Right atrium auricular region (tissue), 2 donors: ENCODE results near the gene HAPLN3. TPM values are rescaled to one million over a fixed set of nuclear protein-coding genes. Genes with fewer than 3 reads are reported as not detected.

Experiments
- DNase-seq: peaks from one replicate; pipeline ENCODE4 v3.0.0-alpha.2; 2019; ENCODE audit warnings: low spot score
- H3K27ac ChIP-seq, 2 donors: fragments of 200-600 bp; sonication (generic); 1 replicate in 1 of 2; 2 replicates in 1 of 2; pipeline ENCODE4 v1.5.1; 2016 to 2019
- H3K27me3 ChIP-seq, 2 donors: fragments of 200-600 bp; sonication (generic); one replicate each; pipeline versions ENCODE4 v1.5.1 to v1.6.0; 2017 to 2019
- H3K36me3 ChIP-seq: fragments of 200-600 bp; sonication (generic); one replicate; pipeline ENCODE4 v1.5.1; 2016
- H3K4me1 ChIP-seq, 2 donors: fragments of 200-600 bp; sonication (generic); one replicate each; pipeline versions ENCODE4 v1.5.1 to v1.6.0; 2017 to 2019
- H3K4me3 ChIP-seq, 2 donors: fragments of 200-600 bp; sonication (generic); 1 replicate in 1 of 2; 2 replicates in 1 of 2; pipeline ENCODE4 v1.5.1; 2017 to 2019; ENCODE audit warnings: mild to moderate bottlenecking in 1 of 2, moderate library complexity in 1 of 2
- H3K9me3 ChIP-seq, 2 donors: fragments of 200-600 bp; sonication (generic); one replicate each; pipeline ENCODE4 v1.5.1; 2019
- CTCF ChIP-seq, 2 donors: fragments of 200-600 bp; sonication (generic); IDR thresholded peaks; one replicate each; pipeline ENCODE4 v1.5.1; 2019; ENCODE audit warnings: antibody characterized with exemption in 2 of 2
- total RNA-seq, 2 donors: library from RNA; depleted of rRNA; stranded (reverse); fragments of >200 nt; gene quantifications; one replicate each; pipeline ENCODE4 v1.1.0, GENCODE V29; 2016

HAPLN3 gene
- total RNA-seq, 2 donors from 2014 or later: 3.2 to 3.6 TPM

GRCh38 chr15:88912500-88912921 is 17.2 kb upstream of the HAPLN3 start:
- H3K27me3 ChIP-seq: no peaks in the 10 kb centered on the region
- peaks cover 31% of the 10 kb centered on the region for H3K36me3 ChIP-seq
- H3K9me3 ChIP-seq: no peaks in the 10 kb centered on the region
- DNase-seq: no peak
- H3K4me1 ChIP-seq: peaks cover 0 to 52% of the 10 kb centered on the region in 2 donors
- TF ChIP-seq CTCF (IDR thresholded peaks at IDR 0.05): no peak
- H3K4me3 ChIP-seq: peak overlapping the region; percentile 78 to 80
- H3K27ac ChIP-seq: peak overlapping the region; percentile 91 to 97

- DNase-seq: no peak
- no peaks in the 10 kb centered on the region for H3K27me3 ChIP-seq
- peaks cover 0 to 59% of the 10 kb centered on the region in 2 donors for H3K4me1 ChIP-seq
- TF ChIP-seq CTCF (IDR thresholded peaks at IDR 0.05): no peak
- peaks cover 39% of the 10 kb centered on the region for H3K36me3 ChIP-seq
- peak overlapping the region; percentile 91 to 97 for H3K27ac ChIP-seq
- peak overlapping the region; percentile 78 to 80 for H3K4me3 ChIP-seq
- H3K9me3 ChIP-seq: no peaks in the 10 kb centered on the region
Measured at GRCh38 chr15:88911766-88912118, 16.4 kb upstream of the HAPLN3 start.

GRCh38 chr15:88909956-88910831 is 14.8 kb upstream of the HAPLN3 start:
- peak overlapping the region; percentile 91 to 97 for H3K27ac ChIP-seq
- no peak for TF ChIP-seq CTCF (IDR thresholded peaks at IDR 0.05)
- no peaks in the 10 kb centered on the region for H3K27me3 ChIP-seq
- H3K4me1 ChIP-seq: peaks cover 0 to 69% of the 10 kb centered on the region in 2 donors
- no peak for DNase-seq
- H3K36me3 ChIP-seq: peaks cover 53% of the 10 kb centered on the region
- H3K4me3 ChIP-seq: peak overlapping the region; percentile 78 to 80
- no peaks in the 10 kb centered on the region for H3K9me3 ChIP-seq

GRCh38 chr15:88908697-88909621 is 13.6 kb upstream of the HAPLN3 start:
- peak overlapping the region in 1 of 2 donors; percentile 80 for H3K4me3 ChIP-seq
- peaks cover 0 to 80% of the 10 kb centered on the region in 2 donors for H3K4me1 ChIP-seq
- peak overlapping the region; percentile 66 to 91 for H3K27ac ChIP-seq
- peaks cover 60% of the 10 kb centered on the region for H3K36me3 ChIP-seq
- TF ChIP-seq CTCF (IDR thresholded peaks at IDR 0.05): no peak
- no peak for DNase-seq
- no peaks in the 10 kb centered on the region for H3K9me3 ChIP-seq
- H3K27me3 ChIP-seq: no peaks in the 10 kb centered on the region

GRCh38 chr15:88908123-88908522 is 12.8 kb upstream of the HAPLN3 start:
- Histone ChIP-seq H3K36me3 (peaks cover 68% of the 10 kb centered on the region), H3K4me3 (no peak overlapping the region), H3K27ac (peak overlapping the region; percentile 66 to 91), H3K4me1 (peaks cover 0 to 80% of the 10 kb centered on the region in 2 donors), H3K9me3 (no peaks in the 10 kb centered on the region), H3K27me3 (no peaks in the 10 kb centered on the region)
- DNase-seq: no peak
- no peak for TF ChIP-seq CTCF (IDR thresholded peaks at IDR 0.05)
